Measurements from ENCODE around the gene UGDH.

Gene UGDH

DNA sequence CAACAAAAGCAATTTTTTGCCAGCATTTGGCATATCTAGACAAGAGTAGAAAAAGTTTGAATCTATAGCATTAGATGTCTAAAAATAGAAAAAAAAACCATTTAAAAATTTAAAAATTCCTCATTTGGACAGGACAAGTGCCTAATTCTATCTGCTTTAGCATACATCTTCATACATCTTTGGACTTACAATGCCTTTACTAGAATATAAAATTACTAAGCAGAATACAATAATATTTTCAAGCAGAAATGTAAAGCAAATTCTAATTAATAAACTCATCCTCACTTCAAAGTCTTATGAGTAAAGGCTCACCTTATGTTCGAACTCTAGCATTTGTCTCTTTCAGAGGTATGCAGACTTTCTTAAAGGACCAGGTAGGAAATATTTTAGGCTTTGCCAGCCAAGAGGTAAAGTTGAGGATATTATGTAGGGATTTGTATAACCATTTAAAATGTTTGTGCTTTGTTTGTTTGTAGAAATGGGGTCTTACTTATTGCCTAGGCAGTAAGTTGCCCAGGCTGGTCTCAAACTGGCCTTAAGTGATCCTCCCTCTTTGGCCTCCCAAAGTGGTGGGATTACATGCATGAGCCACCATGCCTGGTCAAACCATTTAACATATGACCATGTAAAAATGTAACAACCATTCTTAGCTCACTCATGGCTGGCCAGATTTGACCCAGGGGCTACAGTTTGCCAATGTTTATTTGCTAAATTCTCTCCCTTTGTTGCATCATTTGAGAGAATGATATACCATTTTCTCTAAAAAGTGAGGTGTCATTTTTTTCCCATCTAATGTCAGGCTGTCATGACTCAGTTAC is 29.1 kb downstream of the UGDH start:
- DNase-seq, result no peak
- TF ChIP-seq, protein P1, sequence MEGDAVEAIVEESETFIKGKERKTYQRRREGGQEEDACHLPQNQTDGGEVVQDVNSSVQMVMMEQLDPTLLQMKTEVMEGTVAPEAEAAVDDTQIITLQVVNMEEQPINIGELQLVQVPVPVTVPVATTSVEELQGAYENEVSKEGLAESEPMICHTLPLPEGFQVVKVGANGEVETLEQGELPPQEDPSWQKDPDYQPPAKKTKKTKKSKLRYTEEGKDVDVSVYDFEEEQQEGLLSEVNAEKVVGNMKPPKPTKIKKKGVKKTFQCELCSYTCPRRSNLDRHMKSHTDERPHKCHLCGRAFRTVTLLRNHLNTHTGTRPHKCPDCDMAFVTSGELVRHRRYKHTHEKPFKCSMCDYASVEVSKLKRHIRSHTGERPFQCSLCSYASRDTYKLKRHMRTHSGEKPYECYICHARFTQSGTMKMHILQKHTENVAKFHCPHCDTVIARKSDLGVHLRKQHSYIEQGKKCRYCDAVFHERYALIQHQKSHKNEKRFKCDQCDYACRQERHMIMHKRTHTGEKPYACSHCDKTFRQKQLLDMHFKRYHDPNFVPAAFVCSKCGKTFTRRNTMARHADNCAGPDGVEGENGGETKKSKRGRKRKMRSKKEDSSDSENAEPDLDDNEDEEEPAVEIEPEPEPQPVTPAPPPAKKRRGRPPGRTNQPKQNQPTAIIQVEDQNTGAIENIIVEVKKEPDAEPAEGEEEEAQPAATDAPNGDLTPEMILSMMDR (IDR thresholded peaks at IDR 0.05), result no peak
- Histone ChIP-seq H3K4me3 (no peak overlapping the region), H3K27ac (no peak overlapping the region), H3K9me3 (no peaks in the 10 kb centered on the region), H3K4me1 (peaks cover 0 to 18% (median 2%) of the 10 kb centered on the region in 4 donors), H3K27me3 (no peaks in the 10 kb centered on the region), H3K36me3 (peaks cover 16 to 41% (median 31%) of the 10 kb centered on the region in 3 donors)
- intact Hi-C loops (cut with DNase I; ENCODE audit: low total_unique reads), result no loop called here

DNA sequence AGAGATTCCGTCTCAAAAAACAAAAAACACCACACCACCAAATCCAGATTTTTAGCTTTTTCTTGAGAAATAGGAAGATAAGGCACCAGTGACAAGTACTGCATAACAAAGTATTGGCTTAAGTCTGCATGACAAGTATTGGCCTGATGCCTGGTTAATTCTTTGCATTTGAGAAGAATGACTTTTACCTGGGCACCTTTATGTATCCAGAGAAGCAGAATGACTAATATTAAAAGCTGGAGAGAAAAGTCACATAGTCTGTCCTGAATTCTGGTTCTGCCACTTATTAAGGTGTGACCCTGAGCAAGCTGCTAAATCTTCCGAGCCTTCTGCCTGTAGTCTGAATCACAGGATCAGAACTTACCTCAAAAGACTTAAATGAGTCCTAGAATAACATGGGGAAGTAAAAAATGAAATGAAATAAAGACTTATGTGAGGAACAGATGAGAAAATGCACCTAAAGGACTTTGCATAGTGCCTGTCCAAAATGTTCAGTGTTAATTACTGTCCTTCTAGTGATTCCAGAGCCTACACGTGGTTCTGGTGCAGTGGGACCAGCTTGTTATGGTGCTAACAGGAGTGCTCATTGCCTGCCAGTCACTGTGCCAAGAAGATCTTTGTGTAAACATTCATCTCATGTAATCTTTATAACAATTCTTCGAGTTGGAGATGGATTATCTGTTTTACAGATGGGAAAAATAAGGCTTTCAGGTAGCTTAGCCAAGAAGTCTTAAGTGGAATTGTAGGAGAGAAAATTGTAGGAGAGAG is 31.6 kb downstream of the UGDH start:
- peaks cover 9 to 23% (median 19%) of the 10 kb centered on the region in 3 donors for H3K36me3 ChIP-seq
- TF ChIP-seq, protein P1 (IDR thresholded peaks at IDR 0.05), result no peak
- intact Hi-C loops (cut with DNase I; ENCODE audit: low total_unique reads), result no loop called here
- no peak overlapping the region for H3K27ac ChIP-seq
- no peaks in the 10 kb centered on the region for H3K27me3 ChIP-seq
- H3K4me1 ChIP-seq, result no peaks in the 10 kb centered on the region
- no peak overlapping the region for H3K4me3 ChIP-seq
- H3K9me3 ChIP-seq, result no peaks in the 10 kb centered on the region
- DNase-seq, result peak in 1 of 2 donors; percentile 34

- Histone ChIP-seq H3K4me1 (no peaks in the 10 kb centered on the region), H3K4me3 (no peak overlapping the region), H3K9me3 (no peaks in the 10 kb centered on the region), H3K27me3 (no peaks in the 10 kb centered on the region), H3K36me3 (peaks cover under 1 to 10% (median 9%) of the 10 kb centered on the region in 3 donors), H3K27ac (no peak overlapping the region)
- DNase-seq, result no peak
- TF ChIP-seq, protein P1 (IDR thresholded peaks at IDR 0.05), result no peak
- intact Hi-C loops (cut with DNase I; ENCODE audit: low total_unique reads), result no loop called here
Observed at GRCh38 chr4:39494354-39494753, 32.9 kb downstream of the UGDH start.

GRCh38 chr4:39490322-39490721 is 36.9 kb downstream of the UGDH start:
- no peak overlapping the region for H3K27ac ChIP-seq
- no peak for DNase-seq
- H3K9me3 ChIP-seq, result no peaks in the 10 kb centered on the region
- TF ChIP-seq, protein P1 (IDR thresholded peaks at IDR 0.05), result no peak
- H3K36me3 ChIP-seq, result no peaks in the 10 kb centered on the region
- H3K27me3 ChIP-seq, result no peaks in the 10 kb centered on the region
- intact Hi-C loops (cut with DNase I; ENCODE audit: low total_unique reads), result no loop called here
- H3K4me3 ChIP-seq, result no peak overlapping the region
- H3K4me1 ChIP-seq, result no peaks in the 10 kb centered on the region

GRCh38 chr4:39486221-39486804 is 40.9 kb downstream of the UGDH start:
- H3K36me3 ChIP-seq, result no peaks in the 10 kb centered on the region
- no peak for DNase-seq
- H3K27ac ChIP-seq, result no peak overlapping the region
- intact Hi-C loops (cut with DNase I; ENCODE audit: low total_unique reads), result no loop called here
- TF ChIP-seq, protein P1 (IDR thresholded peaks at IDR 0.05), result no peak
- no peaks in the 10 kb centered on the region for H3K27me3 ChIP-seq
- no peaks in the 10 kb centered on the region for H3K9me3 ChIP-seq
- no peaks in the 10 kb centered on the region for H3K4me1 ChIP-seq
- no peak overlapping the region for H3K4me3 ChIP-seq

All from tibial artery (tissue), 4 donors.